ENCODE data around the gene RBFA.

The RBFA gene

GRCh38 chr18:80074697-80075096 is 40.5 kb downstream of the RBFA start:
- DNase-seq (ENCODE audit: low spot score) = no peak

- DNase-seq (ENCODE audit: low spot score) = no peak
These were observed 41.7 kb downstream of the RBFA start for GRCh38 chr18:80075940-80076339.

GRCh38 chr18:80076379-80076778 is 42.1 kb downstream of the RBFA start:
- no peak for DNase-seq (ENCODE audit: low spot score)

- DNase-seq (ENCODE audit: low spot score) = no peak
These were observed 43.6 kb downstream of the RBFA start for GRCh38 chr18:80077873-80078272.

Data from left forelimb (tissue), 1 donor.